GM18870 (cell line): Measurements from ENCODE around the gene XRN2.

ENCODE experiments used
- ATAC-seq: cut with Tn5 transposase; IDR thresholded peaks from one replicate; pipeline ENCODE4 v1.9.1; 2021; ENCODE audit warnings: moderate library complexity; ENCODE audit not compliant: unreplicated experiment

XRN2 gene

GRCh38 chr20:21291026-21291425, 12.1 kb upstream of the XRN2 start:
- ATAC-seq: no peak

- no peak for ATAC-seq
Measured at GRCh38 chr20:21294755-21295154, 8.4 kb upstream of the XRN2 start.

GRCh38 chr20:21301940-21302663, 1.0 kb upstream of the XRN2 start:
- ATAC-seq: no peak

- ATAC-seq: peak; percentile 10
Measured at GRCh38 chr20:21302664-21303060, 469 bp upstream of the XRN2 start.

- no peak for ATAC-seq
Measured at GRCh38 chr20:21303872-21304586, 898 bp downstream of the XRN2 start.

- no peak for ATAC-seq
Measured at GRCh38 chr20:21308340-21308739, 5.2 kb downstream of the XRN2 start.

GRCh38 chr20:21309678-21310467, 6.7 kb downstream of the XRN2 start:
- no peak for ATAC-seq

GRCh38 chr20:21312813-21313474, 9.8 kb downstream of the XRN2 start:
- no peak for ATAC-seq

- peak; percentile 70 for ATAC-seq
Measured at GRCh38 chr20:21315138-21315537, 12.0 kb downstream of the XRN2 start.

GRCh38 chr20:21322083-21322710, 19.1 kb downstream of the XRN2 start:
- ATAC-seq: no peak

- no peak for ATAC-seq
Measured at GRCh38 chr20:21322921-21323331, 19.8 kb downstream of the XRN2 start.

- ATAC-seq: no peak
Measured at GRCh38 chr20:21323640-21324039, 20.5 kb downstream of the XRN2 start.

- ATAC-seq: no peak
Measured at GRCh38 chr20:21324126-21324525, 21.0 kb downstream of the XRN2 start.

GRCh38 chr20:21325296-21325695, 22.2 kb downstream of the XRN2 start:
- no peak for ATAC-seq

GRCh38 chr20:21326700-21327099, 23.6 kb downstream of the XRN2 start:
- ATAC-seq: no peak

- no peak for ATAC-seq
Measured at GRCh38 chr20:21336455-21337151, 33.5 kb downstream of the XRN2 start.

- no peak for ATAC-seq
Measured at GRCh38 chr20:21338291-21338690, 35.2 kb downstream of the XRN2 start.

- no peak for ATAC-seq
Measured at GRCh38 chr20:21339499-21339898, 36.4 kb downstream of the XRN2 start.

GRCh38 chr20:21340991-21341697, 38.0 kb downstream of the XRN2 start:
- ATAC-seq: no peak
